ENCODE measurements around the gene MED23. TPM values are rescaled to one million over a fixed set of nuclear protein-coding genes. Genes with fewer than 3 reads are reported as not detected.

The MED23 gene
- total and polyA plus RNA-seq, 12 donors, result 4.6 to 18.4 (median 11.5) TPM

DNA sequence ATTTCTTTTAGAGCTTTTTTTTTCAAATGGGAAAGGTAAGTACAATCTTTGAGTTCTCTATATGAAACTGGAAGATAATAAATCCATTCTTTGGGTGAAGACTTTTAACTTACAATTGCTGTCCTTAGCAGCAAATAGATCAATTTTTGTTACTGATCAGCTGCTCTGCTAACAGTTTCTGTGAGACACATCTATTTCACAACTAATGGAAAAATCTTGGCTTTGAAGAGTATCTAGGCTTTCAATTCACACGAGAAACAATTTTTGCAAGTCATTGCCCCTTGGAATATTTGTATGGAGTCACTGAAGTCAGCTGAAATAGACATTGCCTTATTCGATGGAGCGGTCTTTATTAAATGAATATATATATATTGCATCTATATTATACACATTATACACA lies 75.5 kb downstream of the MED23 start:
- Histone ChIP-seq H3K4me1 (no peaks in the 10 kb centered on the region), H3K4me3 (no peak overlapping the region), H3K9me3 (peaks cover 0 to 3% (median 0%) of the 10 kb centered on the region in 11 donors), H3K27me3 (peaks cover 0 to 3% (median 0%) of the 10 kb centered on the region in 7 donors), H3K36me3 (no peaks in the 10 kb centered on the region), H3K27ac (no peak overlapping the region)
- WGBS, 2 donors, result 90 to 91% methylated on average over 3 of the region's 3 CpGs
- TF ChIP-seq, protein P1, sequence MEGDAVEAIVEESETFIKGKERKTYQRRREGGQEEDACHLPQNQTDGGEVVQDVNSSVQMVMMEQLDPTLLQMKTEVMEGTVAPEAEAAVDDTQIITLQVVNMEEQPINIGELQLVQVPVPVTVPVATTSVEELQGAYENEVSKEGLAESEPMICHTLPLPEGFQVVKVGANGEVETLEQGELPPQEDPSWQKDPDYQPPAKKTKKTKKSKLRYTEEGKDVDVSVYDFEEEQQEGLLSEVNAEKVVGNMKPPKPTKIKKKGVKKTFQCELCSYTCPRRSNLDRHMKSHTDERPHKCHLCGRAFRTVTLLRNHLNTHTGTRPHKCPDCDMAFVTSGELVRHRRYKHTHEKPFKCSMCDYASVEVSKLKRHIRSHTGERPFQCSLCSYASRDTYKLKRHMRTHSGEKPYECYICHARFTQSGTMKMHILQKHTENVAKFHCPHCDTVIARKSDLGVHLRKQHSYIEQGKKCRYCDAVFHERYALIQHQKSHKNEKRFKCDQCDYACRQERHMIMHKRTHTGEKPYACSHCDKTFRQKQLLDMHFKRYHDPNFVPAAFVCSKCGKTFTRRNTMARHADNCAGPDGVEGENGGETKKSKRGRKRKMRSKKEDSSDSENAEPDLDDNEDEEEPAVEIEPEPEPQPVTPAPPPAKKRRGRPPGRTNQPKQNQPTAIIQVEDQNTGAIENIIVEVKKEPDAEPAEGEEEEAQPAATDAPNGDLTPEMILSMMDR (IDR thresholded peaks at IDR 0.05), result no peak
- no peak for ATAC-seq
- intact Hi-C loops (cut with DNase I), result no loop called here
- no peak for DNase-seq

DNA sequence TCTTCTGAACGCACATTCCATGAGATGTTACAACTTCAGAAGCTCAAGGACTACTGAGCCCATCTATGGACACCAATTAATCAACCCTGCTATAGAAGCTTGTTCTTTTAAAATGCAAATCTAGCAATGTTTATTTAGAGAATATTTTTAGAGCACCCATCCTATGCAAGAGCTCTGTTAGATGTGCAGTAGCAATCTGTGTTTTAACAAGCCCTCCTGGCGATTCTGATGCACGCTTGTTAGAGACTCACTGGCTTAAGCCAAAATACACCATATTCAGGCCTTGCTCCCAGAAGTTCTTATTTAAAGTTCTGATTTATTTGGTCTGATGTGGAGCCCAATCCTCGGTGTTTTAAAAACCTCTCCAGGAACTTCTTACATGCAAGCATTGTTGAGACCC lies 76.1 kb downstream of the MED23 start:
- intact Hi-C loops (cut with DNase I), result no loop called here
- peaks cover 0 to 3% (median 0%) of the 10 kb centered on the region in 7 donors for H3K27me3 ChIP-seq
- WGBS, 2 donors, result 80 to 85% methylated on average over 4 of the region's 4 CpGs
- TF ChIP-seq, protein P1 (IDR thresholded peaks at IDR 0.05), result no peak
- ATAC-seq (no peak), DNase-seq (no peak)
- H3K4me1 ChIP-seq, result no peaks in the 10 kb centered on the region
- H3K27ac ChIP-seq, result no peak overlapping the region
- no peak overlapping the region for H3K4me3 ChIP-seq
- peaks cover 0 to 3% (median 0%) of the 10 kb centered on the region in 11 donors for H3K9me3 ChIP-seq
- no peaks in the 10 kb centered on the region for H3K36me3 ChIP-seq

DNA sequence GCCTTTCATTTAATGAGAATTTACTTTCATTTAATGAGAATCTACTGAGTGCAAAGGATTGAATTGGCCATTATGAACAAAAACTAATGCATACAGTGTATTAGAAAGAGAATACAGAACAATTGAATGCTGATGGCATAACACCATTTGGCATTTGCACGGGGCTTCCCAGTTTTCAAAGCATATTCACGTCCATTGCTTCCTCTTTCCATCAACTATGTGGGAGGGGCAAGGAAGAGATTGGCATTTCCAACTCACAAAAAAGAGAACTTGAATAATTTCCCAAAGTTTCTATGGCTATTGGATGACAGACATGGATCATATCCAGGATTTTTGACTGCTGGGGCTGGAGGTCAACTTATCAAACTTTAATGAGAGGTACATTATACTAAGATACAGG lies 78.2 kb downstream of the MED23 start:
- H3K4me1 ChIP-seq, result no peaks in the 10 kb centered on the region
- peaks cover 0 to 3% (median 0%) of the 10 kb centered on the region in 11 donors for H3K9me3 ChIP-seq
- DNase-seq, result no peak
- WGBS, 2 donors, result 42 to 80% methylated on average over 2 of the region's 2 CpGs
- no peak for ATAC-seq
- TF ChIP-seq, protein P1 (IDR thresholded peaks at IDR 0.05), result no peak
- intact Hi-C loops (cut with DNase I), result no loop called here
- H3K27ac ChIP-seq, result no peak overlapping the region
- no peaks in the 10 kb centered on the region for H3K27me3 ChIP-seq
- H3K36me3 ChIP-seq, result no peaks in the 10 kb centered on the region
- no peak overlapping the region for H3K4me3 ChIP-seq

DNA sequence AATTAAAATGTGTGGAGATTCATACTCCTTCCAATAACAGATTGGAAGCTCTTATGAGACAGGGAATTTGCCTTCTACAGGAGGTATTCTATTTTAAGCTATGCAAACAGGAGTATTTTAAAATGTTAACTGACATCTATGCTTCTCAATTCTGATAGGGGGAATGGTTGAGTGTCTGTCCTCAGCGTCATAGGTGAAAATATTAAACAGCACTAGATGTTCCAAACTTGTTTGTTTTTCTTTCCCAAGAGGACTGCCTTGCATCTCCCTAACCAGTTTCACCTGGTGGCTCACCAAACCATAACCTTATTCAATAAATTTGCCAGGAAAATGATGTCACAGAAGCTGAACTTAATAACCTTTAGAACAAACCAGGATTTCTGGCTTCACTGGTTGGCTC lies 79.6 kb downstream of the MED23 start:
- DNase-seq, result no peak
- intact Hi-C loops (cut with DNase I), result no loop called here
- no peaks in the 10 kb centered on the region for H3K27me3 ChIP-seq
- WGBS, 2 donors, result 53 to 65% methylated on average over 1 of the region's 1 CpG
- TF ChIP-seq, protein P1 (IDR thresholded peaks at IDR 0.05), result no peak
- H3K36me3 ChIP-seq, result no peaks in the 10 kb centered on the region
- ATAC-seq, result no peak
- H3K9me3 ChIP-seq, result peaks cover 0 to 6% (median 0%) of the 10 kb centered on the region in 11 donors
- H3K4me3 ChIP-seq, result no peak overlapping the region
- no peak overlapping the region for H3K27ac ChIP-seq
- H3K4me1 ChIP-seq, result no peaks in the 10 kb centered on the region
